ENCODE measurements around the gene CERT1. TPM values are rescaled to one million over a fixed set of nuclear protein-coding genes. Genes with fewer than 3 reads are reported as not detected.

CERT1 gene
- total and polyA plus RNA-seq, 9 of the 15 experiments (the other 6 are each of a cell fraction or from before 2014, with no cell fraction given), result 3.4 to 24.7 (median 9.8) TPM

GRCh38 chr5:75364571-75365280 is 146.7 kb downstream of the CERT1 start:
- Histone ChIP-seq H3K36me3 (ENCODE audit: control insufficient read depth, insufficient read depth, low read length) (peaks cover 30% of the 10 kb centered on the region), H3K27ac (ENCODE audit: extremely low read depth, low read depth, low read length) (no peak overlapping the region), H3K79me2 (ENCODE audit: control insufficient read depth, insufficient read depth, low read length) (no peaks in the 10 kb centered on the region), H4K20me1 (replicated peaks; ENCODE audit: control insufficient read depth, insufficient read depth, low read length) (no peaks in the 10 kb centered on the region), H3K4me3 (no peak overlapping the region), H3K9me3 (replicated peaks; ENCODE audit: control insufficient read depth, insufficient read depth, low read depth, low read length) (no peaks in the 10 kb centered on the region), H3K27me3 (ENCODE audit: control insufficient read depth in 2 of 2, insufficient read depth in 2 of 2, low read length in 2 of 2) (no peaks in the 10 kb centered on the region), H3K4me1 (replicated peaks in 1 of 2; ENCODE audit: control insufficient read depth in 2 of 2, insufficient read depth in 2 of 2, low read length in 2 of 2) (peaks cover 0 to 3% of the 10 kb centered on the region in 2 experiments; a peak in 1 of 5 replicates), H3K4me2 (ENCODE audit: insufficient read depth, low read length) (no peak overlapping the region), H3K9ac (ENCODE audit: insufficient read depth in 1 of 2, low read depth in 2 of 2, low read length in 2 of 2) (no peak overlapping the region), H2AFZ (ENCODE audit: low read depth, low read length) (no peak overlapping the region), H3K9me1 (ENCODE audit: control insufficient read depth, insufficient read depth, low read length) (no peaks in the 10 kb centered on the region)
- BruUV-seq (replicated peaks), result no TSS peak
- POLR2A ChIA-PET, result interaction anchor here (0.6 to 3.6 kb wide), 9 partner anchors 11 to 352 kb away, joined by 3 to 15 read pairs (median 4); no protein-coding TSS in a partner anchor
- TF ChIP-seq POLR2AphosphoS2 (IDR thresholded peaks at IDR 0.05; ENCODE audit: low read length) (0 out of 2 replicates have a peak, but pooled peaks have one; percentile 3), POLR2H (tag; IDR thresholded peaks at IDR 0.05; ENCODE audit: low read depth) (peak; percentile 25; the same call in 1 of the 2 replicates), ATF3 (IDR thresholded peaks at IDR 0.05) (peak; percentile 29; the same call in 1 of the 2 replicates), ATF3 (CRISPR knock-in tag; conservative IDR thresholded peaks at IDR 0.05) (no peak), CEBPB (tag; IDR thresholded peaks at IDR 0.05) (peak; percentile 77), SP1 (CRISPR knock-in tag; IDR thresholded peaks at IDR 0.05) (no peak), ARID2 (IDR thresholded peaks at IDR 0.05) (no peak), FOXA1 (IDR thresholded peaks at IDR 0.05; ENCODE audit: borderline replicate concordance) (no peak), CEBPG (CRISPR knock-in tag; IDR thresholded peaks at IDR 0.05) (no peak), CEBPG (tag; conservative IDR thresholded peaks at IDR 0.05 in 1 of 2, IDR thresholded peaks at IDR 0.05 in 1 of 2) (0 out of 4 replicates have a peak, but pooled peaks of 1 of the 2 experiments have one; percentile 32)
- in situ Hi-C loops (cut with MboI) (no loop called here), intact Hi-C loops (cut with micrococcal nuclease) (loop anchor here (10.0 kb wide), 1 partner anchor 300 kb away; no protein-coding TSS in a partner anchor)
- 75% methylated on average over 7 of the region's 7 CpGs for WGBS (ENCODE audit: insufficient coverage, low coverage, missing lambda C conversion rate)
- peak; percentile 14 for ATAC-seq
- FAIRE-seq, result no peak
- no peak for DNase-seq (ENCODE audit: extremely low read depth in 1 of 4, low spot score in 3 of 4)
- CTCF ChIA-PET (ENCODE audit: low intra/inter-chr PET ratio), result no interaction called here
